Measurements from ENCODE around the gene ARHGAP15.
A peak's percentile ranks its signal among the peaks of the same experiment; 100 is the strongest.

Gene ARHGAP15

DNA sequence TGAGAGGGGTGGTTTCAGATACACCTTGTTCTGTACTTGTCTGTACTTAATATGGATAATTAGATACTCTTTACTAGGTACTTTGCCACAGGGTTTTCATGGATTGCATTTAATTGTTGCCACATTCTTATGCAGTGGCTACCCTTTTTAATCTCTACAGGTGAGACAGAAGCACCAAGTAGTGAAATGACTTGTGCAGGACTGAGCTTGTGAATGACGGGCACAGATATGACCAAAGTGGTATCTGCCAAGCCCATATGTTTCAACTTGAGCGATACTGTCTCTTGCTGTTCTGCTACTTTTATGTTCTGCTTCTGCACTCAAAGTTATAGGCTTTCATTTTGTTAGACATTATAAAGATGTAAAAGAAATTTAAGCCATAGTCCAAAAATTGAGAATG lies 288.2 kb downstream of the ARHGAP15 start:
- DNase-seq, result no peak

DNA sequence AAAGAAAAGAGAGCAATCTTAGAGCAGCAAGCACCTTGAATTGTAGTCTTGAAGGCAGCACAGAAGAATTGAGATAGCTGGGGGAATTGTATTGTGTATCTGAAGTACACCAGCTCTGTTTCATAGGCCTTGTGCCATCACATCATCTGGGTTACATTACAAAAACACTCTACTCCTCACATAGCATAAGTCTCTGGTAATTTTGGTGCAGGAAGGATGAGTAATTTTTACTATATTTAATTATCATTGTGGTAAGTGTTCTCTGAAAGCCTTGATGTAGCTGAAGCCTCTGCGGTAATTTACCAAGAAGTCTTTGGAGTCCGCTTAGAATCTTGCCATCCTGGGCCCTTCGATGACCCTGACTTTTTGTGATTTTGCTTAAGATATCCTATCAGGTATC lies 291.1 kb downstream of the ARHGAP15 start:
- no peak for DNase-seq

DNA sequence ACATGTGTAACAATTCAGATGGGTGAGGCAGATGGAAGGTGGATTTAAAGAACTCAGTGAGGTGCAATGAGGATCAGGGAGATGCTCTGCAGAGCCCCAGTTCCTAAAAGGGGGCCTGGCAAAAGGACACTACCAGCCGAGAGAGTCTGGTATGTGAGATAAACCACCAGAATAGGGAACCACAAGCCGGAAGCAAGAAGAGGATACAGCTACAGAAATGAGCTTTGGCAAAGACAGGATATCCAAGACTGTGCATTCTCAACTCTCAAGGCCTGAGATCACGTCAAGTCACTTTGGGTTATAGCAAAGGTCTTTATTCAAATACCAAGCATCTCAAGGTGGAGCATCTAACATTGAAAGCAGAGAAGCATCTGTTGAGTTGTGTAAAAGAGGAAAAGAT lies 293.5 kb downstream of the ARHGAP15 start:
- peak; percentile 29 for DNase-seq

DNA sequence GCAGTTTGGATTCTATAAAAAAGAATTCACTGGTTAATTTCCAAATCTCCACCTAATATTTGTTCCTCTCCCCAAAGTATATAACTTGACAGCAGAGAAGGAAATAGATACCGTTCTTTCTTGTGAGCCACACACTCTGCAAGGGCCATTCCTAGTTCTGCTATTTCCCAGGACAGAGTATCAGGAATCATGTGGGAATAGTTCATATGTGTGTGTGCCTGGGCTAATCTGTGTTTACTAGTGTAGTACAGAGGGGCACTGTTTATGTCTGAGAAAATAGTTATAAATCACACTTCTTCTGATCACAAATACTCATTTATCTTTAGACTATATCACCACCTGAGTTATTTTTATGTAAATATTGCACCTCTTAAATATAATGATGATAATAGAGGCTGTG lies 296.7 kb downstream of the ARHGAP15 start:
- DNase-seq, result no peak

DNA sequence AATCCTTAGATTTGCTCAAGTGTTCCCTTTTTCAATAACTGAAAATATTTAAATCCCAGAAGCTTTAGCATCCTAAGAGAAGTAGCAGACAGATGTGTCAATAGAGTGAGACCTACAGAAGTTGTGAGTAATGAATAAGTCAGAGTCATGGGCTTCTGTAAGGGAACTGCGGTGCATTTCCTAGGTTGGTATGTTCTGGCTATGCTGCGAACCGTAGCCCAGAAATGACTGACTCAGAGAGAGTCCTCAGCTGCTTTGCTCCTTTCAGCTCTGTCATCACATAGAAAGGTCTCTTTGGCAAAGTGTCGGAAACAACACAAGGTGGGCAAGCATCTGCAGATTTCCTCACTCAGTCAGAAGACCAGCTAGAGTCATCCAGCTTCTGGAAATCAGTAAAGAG lies 297.1 kb downstream of the ARHGAP15 start:
- DNase-seq, result no peak

DNA sequence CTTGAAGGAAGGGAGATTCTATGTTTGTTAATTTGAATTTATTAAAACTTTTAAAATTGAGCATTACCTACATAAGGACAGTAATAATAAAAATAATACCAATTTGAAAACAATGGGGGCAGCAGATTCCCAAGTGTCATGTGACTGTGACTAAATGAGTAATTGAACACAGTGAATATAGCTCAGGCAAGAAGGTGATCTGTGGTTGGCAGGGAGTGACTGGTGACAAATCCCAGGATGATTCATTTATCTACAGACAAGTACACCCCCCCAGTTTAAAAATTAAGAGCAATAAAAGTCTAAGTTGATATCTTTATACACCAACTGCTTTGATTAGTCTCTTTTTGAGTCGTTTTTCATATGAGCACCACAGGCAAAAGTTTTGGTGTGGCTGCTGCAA lies 299.5 kb downstream of the ARHGAP15 start:
- DNase-seq, result peak; percentile 48

DNA sequence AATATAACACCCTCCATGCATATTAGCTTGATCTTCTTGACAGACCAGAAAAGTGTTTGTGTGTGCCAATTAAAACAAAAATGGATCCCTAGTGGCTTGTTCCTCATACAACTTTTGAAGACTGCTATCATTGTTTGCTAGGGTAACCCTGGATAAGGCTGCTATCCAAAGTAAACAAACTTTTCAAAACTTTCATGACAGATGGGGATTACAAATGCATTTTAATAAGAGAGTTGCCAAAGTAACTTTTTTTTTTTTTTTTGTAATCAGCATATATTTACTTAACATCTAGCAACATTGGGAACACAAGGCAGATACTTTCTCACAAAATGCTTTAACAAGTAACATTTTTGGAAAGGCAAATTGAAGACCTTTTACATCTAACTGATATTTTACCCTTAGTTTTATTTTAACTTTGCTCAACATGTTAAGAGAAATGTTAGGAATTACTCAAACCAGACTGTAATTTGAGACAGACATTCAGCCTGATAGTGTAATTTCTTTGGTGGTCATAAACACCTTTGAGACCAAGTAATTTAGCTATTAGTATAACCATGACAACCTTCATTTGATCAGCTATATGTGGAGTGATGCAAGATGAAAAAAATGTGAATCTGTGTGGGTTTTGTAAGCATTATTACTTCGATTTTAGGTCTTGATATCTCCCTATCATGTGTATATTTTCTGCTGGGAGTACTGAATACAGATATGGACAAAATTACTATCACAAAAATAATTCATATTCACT lies 300.9 kb downstream of the ARHGAP15 start:
- no peak for DNase-seq

DNA sequence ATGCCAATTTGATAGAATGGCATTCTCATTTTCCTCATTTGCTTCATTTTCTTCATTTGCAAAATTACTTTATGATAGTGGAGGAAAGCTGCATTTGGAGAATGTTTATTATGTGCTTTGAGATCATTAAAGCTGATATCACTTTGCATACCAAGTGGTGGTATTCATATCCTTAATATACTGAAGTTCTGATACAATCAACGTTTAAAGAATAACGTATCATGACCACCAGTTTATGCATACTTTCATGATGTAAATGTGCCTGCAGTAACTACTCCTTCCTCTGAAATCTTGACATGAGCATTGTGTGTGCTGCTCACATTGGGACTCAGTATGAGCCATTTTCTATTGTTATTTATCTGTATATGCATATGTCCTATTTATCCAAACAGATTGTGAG lies 302.1 kb downstream of the ARHGAP15 start:
- no peak for DNase-seq

DNA sequence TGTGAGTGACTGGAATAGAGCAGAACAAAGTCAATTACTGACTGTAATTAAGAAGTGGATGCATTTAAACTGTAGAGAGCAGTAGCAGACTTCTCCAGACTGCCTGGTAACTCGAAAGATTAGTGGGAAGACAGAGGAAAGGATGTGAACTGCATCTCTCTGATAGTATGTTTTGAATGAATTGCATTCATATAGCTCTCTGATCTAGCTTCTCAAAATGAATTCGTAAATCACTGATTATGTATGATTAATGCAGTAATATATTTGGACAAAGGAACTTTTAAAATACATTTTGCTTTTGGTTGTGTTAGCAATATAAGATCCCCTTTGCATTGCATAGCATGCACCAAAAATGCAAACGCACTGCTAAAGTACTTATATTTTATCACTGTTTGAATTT lies 304.0 kb downstream of the ARHGAP15 start:
- no peak for DNase-seq

DNA sequence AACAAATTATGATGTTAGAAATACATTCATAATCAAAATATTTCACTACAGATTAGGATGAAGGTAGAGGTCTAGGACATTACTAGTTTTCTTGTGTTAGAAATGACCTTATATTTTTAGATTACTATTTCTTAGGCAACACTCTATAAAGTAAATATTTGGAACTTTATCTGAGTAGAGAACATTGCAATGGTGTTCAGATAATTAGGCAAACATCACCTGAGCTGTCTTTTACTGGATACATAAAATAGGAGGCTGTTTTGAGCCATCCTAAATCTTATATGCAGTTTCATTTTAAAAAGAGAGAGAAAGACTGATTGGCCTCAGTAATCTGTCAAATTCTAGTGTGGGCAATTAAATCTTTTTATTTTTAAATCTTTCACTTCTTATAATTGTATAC lies 304.6 kb downstream of the ARHGAP15 start:
- DNase-seq, result no peak

DNA sequence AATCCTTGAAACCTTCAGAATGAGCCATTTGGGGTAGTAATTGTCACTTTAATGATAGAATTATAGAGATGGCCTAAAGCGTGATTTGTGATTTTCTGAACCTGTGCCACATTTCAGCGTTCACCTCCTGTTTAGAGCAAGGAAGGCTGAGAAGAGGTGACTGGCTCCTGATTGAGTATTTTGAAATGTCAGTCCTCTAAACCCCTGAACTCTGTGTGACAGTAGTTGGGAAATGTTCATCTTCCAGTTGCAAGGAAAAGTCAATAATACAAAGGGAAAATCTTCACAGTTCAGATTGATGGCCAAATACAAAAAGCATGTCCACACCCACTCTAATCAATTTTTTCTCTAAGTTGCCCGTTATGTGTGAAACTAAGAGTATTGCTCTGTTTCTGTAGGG lies 305.2 kb downstream of the ARHGAP15 start:
- no peak for DNase-seq

DNA sequence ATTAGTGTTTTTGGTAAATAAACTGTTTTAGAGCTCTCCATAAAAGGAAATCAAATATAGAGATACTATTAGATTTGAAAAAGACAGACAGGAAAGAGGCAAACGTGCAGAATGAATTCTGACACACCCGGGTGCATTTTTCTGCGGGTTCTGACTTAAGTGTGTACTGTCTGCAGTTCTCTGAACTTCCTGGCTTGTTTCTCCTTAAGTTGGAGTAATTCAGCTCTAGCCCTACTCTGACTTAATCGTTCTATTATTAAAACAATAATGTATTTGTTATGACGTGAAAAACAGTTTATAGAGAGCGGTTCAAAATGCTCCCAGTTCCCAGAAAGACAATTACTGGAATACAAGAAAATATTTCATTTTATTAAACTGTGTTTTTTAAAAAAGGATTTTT lies 305.9 kb downstream of the ARHGAP15 start:
- no peak for DNase-seq

DNA sequence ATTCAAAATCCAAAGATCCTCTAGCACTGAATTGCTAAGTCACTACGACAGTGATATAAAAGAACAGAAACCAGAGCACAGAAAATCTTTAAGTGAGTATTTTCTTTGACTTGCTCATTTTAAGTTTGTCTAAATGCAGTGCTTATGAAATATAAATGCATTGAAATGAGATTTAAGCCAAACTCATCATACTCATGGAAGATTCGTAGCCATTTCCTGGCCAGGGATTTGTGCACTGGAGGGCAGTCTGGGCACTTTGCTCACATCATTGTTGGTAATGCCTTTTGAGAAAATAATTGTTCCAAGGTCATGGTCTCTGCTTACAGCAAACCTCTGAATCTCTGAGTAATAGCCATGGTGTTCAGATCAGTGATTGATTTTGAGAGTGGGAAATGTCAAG lies 307.7 kb downstream of the ARHGAP15 start:
- no peak for DNase-seq

DNA sequence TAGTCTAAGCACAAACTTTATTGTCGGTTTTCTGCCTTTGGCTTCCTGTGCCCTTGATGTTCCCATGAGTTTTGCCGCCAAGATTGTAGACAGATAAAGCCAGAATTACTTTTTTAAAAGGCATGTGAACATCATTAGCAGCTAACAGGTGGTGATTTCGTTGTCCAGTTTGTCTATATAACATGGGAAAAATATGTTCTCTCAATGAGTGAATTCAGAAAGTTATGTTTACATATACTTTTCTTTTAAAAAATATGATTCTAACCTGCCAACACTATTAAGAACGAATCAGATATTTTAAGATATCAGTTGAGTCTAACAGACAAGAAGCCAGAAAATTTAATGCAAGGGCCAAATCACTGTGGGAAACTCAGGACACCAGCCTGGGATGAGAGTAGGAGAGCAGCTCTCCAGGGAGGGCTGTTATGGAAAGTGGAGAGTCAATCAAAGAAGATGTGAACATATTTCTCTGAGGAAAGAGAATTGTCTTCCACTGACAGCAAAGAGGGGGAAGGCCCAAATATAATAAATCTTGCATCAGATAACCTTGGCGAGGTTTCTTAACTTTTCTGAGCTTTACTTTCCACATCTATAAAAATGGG lies 311.3 kb downstream of the ARHGAP15 start:
- DNase-seq, result no peak

DNA sequence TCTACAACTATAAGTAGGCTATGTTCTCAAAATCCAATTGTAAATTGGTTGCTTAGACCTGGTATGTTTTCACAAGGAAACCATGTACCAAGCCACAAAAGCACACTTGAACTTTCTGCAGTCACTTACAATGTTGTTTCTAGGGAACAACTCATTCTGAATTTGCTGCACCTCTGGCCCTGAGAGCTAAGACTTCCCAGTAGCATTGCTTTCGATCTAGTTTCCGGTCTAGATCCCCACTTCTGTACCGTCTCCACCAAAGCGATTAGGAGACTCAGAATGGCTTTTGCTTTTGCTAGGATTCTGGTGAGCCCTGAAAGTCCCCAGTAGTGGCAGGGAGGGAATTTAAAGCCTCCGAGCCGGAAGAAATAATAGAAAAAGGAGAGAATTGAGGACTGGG lies 313.0 kb downstream of the ARHGAP15 start:
- no peak for DNase-seq

DNA sequence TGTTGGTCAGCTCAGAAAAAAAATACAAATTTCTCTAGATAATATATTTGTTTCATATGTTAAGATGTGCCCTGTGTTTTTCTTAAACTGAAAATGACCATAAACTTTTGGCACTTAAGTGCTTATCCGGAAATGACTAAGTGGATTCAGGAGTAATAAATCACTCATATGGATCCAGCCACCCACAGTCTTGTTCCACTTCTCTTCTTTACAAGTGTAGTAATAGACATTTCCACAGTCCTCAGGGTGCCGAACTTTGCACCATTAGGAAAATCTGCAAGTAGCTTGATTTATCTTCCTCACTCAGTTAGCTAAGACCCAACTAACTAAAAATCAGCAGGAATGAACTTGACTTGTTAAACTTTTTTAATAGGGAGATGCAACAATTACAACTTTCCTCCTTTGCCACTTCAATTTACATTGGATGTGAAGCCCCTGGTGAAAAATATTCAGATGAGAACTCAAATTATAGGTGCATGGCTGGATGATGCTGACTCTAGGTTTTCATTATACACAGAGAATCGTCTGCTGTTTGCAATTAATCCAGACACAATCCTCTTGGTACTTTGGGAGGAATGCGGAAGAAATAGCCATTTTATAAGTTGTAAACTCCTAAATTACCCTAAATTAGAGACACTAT lies 322.5 kb downstream of the ARHGAP15 start:
- DNase-seq, result peak; percentile 55

DNA sequence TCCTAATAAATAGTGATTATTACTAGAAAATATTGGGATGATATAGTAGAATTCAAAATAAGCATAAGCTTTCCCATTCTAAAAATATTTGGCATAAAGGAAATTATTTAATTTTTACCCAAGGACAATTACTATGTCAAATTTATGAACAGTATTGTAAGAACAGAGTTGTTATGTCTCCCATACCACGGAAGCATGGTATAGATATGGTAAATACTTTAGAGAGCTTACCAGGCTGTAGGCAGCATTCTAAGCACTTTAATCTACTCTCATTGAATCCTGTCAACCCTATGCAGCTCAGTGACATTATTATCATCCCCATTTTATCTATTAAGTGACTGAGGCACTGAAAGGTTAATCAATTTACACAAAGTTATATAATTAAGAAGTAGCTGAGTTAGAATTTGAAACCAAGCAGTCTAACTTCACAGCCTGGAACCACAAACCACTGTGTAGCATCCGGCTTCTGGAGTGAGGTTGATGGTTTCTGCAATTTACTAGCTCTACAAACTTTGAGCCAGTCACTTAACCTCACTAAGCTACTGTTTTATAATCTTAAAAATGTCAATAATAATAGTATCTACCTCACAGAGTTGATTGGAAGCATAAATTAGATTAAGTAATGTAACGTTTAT lies 323.7 kb downstream of the ARHGAP15 start:
- peak; percentile 73 for DNase-seq

DNA sequence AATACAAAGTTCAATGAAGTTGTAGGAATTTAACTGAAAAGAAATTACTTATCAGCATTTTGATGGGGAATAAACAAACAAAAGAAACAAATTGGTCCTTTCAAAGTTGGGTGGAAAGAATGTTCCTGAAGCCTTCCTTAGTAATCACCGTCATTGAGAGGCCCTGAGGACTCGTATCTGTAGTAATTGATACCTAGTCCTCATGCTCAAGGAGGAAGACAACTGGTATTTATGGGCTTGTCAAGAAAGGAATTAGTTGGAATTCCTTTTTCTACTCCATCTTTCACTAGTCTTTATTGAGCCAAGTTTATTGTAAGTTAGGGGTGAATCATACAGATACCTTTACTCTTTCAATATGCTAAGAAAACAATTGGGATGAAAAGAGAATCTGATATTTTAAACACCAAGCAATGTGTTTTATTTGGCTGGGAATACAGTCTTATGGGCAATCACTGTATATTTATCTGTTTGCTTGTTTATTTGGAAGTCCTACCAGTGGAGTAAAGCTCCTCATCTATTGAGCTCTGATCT lies 324.8 kb downstream of the ARHGAP15 start:
- DNase-seq, result no peak

DNA sequence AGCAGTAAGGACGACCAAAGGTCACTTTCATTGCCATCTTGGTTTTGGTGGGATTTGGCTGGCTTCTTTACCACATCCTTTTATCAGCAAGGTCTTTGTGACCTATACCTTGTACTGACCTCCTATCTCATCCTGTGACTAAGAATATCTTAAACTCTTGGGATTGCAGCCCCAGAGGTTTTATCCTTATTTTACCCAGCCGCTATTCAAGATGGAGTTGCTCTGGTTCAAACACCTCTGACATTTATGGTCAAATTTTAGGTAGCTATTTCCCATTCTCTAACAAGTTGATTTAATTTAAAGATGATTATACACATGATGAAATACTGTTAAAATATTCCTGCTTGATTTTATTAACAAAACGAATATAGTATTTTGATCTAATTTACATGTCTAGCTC lies 326.1 kb downstream of the ARHGAP15 start:
- no peak for DNase-seq

DNA sequence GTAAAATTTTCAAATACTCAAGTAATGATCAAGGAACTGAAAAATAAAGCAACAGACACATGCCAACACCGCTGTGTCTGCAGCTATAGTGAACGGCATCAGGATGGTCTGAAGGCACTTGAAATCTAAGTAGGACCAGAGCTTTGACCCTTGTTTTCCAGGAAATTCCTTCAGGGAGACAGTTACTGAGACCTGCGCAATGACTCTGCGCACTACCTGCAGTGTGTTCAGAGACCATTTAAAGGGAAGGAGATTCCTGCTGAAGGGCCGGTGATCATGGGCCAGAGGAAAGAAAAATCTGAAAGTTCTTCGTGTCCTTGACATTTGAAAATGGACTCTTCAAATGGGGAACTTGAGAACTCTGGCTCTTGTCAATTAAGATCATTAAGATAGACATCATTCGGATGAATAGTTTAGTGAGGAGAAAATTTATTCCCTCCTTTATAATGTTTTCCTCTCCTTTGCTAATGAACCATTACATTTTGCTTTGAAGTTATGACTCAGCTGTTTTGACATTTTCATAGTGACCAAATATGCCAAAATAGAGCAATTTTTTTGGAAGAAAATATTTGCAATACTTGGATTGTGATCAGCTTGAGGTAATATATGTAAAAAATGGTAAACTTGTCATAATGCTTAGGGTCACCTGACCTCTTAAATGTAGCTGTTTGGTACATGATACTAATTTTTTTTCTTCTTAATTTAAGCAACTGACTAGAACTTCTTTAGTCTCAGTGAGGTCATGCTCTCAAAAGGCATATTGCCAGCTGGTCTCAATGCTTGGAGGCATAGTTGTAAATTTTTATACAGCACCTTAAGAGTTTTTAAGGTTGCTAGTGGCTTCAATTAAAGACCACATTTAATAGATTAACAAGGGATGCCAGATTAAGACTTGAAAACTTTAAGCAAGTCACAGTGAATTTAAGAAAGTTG lies 329.3 kb downstream of the ARHGAP15 start:
- DNase-seq, result no peak

DNA sequence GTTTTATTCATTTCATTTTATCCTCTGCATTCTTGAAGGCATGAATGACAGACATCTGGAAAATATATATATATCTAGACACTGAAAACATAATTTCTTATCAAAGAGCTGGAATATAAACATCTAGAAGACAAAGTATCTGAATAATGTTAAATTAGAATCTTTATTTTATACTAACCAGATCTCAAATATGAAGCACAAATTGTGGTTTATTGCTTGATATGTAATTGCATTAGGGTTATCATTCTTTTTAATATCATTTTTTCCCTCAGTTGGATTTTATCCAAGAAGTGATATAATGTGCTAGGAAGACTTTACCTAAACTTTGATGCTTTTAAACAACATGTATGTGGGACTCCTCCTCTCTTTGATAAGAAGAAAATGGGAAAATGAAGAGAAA lies 331.2 kb downstream of the ARHGAP15 start:
- DNase-seq, result no peak

DNA sequence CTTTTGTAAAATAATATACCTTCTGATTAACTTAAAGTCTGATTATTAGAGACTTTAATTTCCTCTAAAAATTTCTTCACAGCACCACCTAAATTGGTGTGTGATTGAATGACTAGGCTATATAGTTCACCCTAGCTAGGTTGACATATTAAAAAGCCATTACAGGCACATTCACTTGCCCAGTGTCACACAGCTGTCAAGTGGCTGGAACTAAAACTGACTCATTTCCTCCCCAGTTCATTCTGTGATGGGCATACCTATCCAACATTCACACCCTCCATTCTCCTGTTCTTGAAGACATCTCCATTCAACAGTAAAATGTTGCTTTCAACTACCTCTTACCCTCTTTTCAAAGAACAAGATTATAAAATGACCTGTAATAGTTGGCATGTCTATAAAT lies 334.5 kb downstream of the ARHGAP15 start:
- DNase-seq, result peak; percentile 53

DNA sequence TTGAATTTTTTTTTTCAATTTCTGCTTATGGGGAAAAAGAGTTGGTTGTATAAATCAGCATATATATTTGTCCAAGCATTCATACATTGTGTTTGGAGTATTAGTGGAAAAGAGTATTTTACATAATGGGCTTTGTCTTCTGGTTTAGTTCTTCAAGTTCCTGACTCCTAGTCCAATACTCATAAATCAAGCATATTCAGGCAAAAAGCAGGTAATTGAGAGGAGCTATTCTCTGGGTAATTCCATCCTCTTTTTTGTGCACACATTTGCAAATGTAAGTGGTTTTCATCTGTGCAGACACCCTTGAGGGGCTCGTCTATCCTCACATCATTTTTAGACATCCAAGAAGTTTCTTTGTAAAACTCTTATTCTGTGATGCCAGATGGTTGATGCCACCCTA lies 337.2 kb downstream of the ARHGAP15 start:
- no peak for DNase-seq
